Stimulated activated CD4-positive, alpha-beta T cell treated with anti-CD3 and anti-CD28 coated beads, Interleukin-1b, Interleukin-23, amount 100 ng/mL, for 4 hours (primary cell): Measurements from ENCODE around the gene SNRNP48.
A peak's percentile ranks its signal among the peaks of the same experiment; 100 is the strongest.

Source experiments
- DNase-seq, 2 donors: peaks; one replicate each; pipeline ENCODE4 v3.0.0-alpha.2; 2020; ENCODE audit warnings: low read depth in 2 of 2

Gene SNRNP48

GRCh38 chr6:7589949-7590917 is at the start of gene SNRNP48:
TSS of gene SNRNP48 (plus strand) at chr6:7590198. CDS start at chr6:7590258, 60 bp downstream.
- peak; percentile 83 to 88 for DNase-seq

- DNase-seq: no peak
Measured at GRCh38 chr6:7540595-7540994, 49.4 kb upstream of the SNRNP48 start.

- peak in 1 of 2 donors; percentile 29 for DNase-seq
Measured at GRCh38 chr6:7541175-7542064, 48.6 kb upstream of the SNRNP48 start, which contains the start of gene DSP. TSS of gene DSP (plus strand) at chr6:7541671. CDS start at chr6:7541916, 245 bp downstream.

GRCh38 chr6:7542065-7542873 is 47.7 kb upstream of the SNRNP48 start:
- peak in 1 of 2 donors; percentile 3 for DNase-seq

GRCh38 chr6:7542874-7543624 is 46.9 kb upstream of the SNRNP48 start:
- no peak for DNase-seq

- no peak for DNase-seq
Measured at GRCh38 chr6:7543789-7544424, 46.1 kb upstream of the SNRNP48 start.

GRCh38 chr6:7544597-7544996 is 45.4 kb upstream of the SNRNP48 start:
- no peak for DNase-seq

GRCh38 chr6:7545316-7546019 is 44.5 kb upstream of the SNRNP48 start:
- no peak for DNase-seq

GRCh38 chr6:7546020-7546369 is 44.0 kb upstream of the SNRNP48 start:
- no peak for DNase-seq

GRCh38 chr6:7546383-7546782 is 43.6 kb upstream of the SNRNP48 start:
- no peak for DNase-seq

GRCh38 chr6:7546896-7547295 is 43.1 kb upstream of the SNRNP48 start:
- DNase-seq: no peak

GRCh38 chr6:7547315-7547714 is 42.7 kb upstream of the SNRNP48 start:
- DNase-seq: no peak

- DNase-seq: no peak
Measured at GRCh38 chr6:7550433-7550801, 39.6 kb upstream of the SNRNP48 start.

- no peak for DNase-seq
Measured at GRCh38 chr6:7554533-7555275, 35.3 kb upstream of the SNRNP48 start.

GRCh38 chr6:7555671-7556070 is 34.3 kb upstream of the SNRNP48 start:
- DNase-seq: no peak

- no peak for DNase-seq
Measured at GRCh38 chr6:7556394-7557106, 33.4 kb upstream of the SNRNP48 start.

- no peak for DNase-seq
Measured at GRCh38 chr6:7557652-7558051, 32.3 kb upstream of the SNRNP48 start.

GRCh38 chr6:7558781-7559180 is 31.2 kb upstream of the SNRNP48 start:
- no peak for DNase-seq
